HCT116 (cell line): Measurements from ENCODE around the gene GALR2. TPM values are rescaled to one million over a fixed set of nuclear protein-coding genes. Genes with fewer than 3 reads are reported as not detected.

Experiments used
- ATAC-seq: fragments of 200-7000 bp; cut with Tn5 transposase; 2 replicates; pipeline ENCODE4 v1.9.1; 2020; ENCODE audit warnings: mild to moderate bottlenecking, moderate library complexity
- BruUV-seq: library from RNA; stranded (reverse); fragments of 400-500 nt; replicated peaks from 2 replicates; lab custom pipeline; 2021; lab: Mats Ljungman, UMichigan
- CTCF ChIA-PET: fragments of 300-600 bp; sonication (Branson Sonifier 250); formaldehyde crosslinking; loops from one replicate; lab custom pipeline; 2021; ENCODE audit warnings: antibody characterized with exemption; lab: Charles Lee
- POLR2A ChIA-PET: fragments of 300-600, 350-600 bp; sonication (Branson Sonifier 250); formaldehyde crosslinking; loops from one replicate; lab custom pipeline; 2021; ENCODE audit warnings: antibody characterized with exemption; lab: Charles Lee
- RAD21 ChIA-PET, 2 experiments: fragments of 300-600 bp; sonication (Branson Sonifier 250); formaldehyde crosslinking; loops; one replicate each; lab custom pipeline; 2023; ENCODE audit warnings: low total read pairs in 2 of 2; ENCODE audit not compliant: uncharacterized antibody in 2 of 2, unreplicated experiment in 2 of 2, low non-redundant PET in 1 of 2; lab: Charles Lee
- DNase-seq: peaks from one replicate; pipeline ENCODE4 v3.0.0-alpha.2; 2010; ENCODE audit warnings: low read depth, low spot score
- H2AFZ ChIP-seq: fragments of 200-600 bp; shearing (Covaris generic), sonication (generic); 2 replicates; pipeline ENCODE4 v1.6.1; 2017; ENCODE audit warnings: low read depth, mixed run types, mixed read lengths, antibody characterized with exemption, low read length; ENCODE audit not compliant: poor library complexity, severe bottlenecking
- H3K27ac ChIP-seq: 2 replicates; pipeline ENCODE4 v1.5.1; 2012; ENCODE audit warnings: low read depth, low read length
- H3K27me3 ChIP-seq: fragments of 200-600 bp; sonication (generic); 2 replicates; pipeline ENCODE4 v1.6.1; 2016; ENCODE audit warnings: mixed run types, low read length, mixed read lengths; ENCODE audit not compliant: insufficient read depth
- H3K36me3 ChIP-seq, 2 experiments: fragments of 200-500 bp in 1 of 2; fragments of 200-600 bp in 1 of 2; sonication (Bioruptor generic) in 1 of 2; sonication (generic) in 1 of 2; 2 replicates each; pipeline versions ENCODE4 v1.5.1 to v1.6.1; 2014 to 2016; ENCODE audit warnings: low read length in 2 of 2, inconsistent platforms in 1 of 2, mixed read lengths in 1 of 2, mixed run types in 1 of 2; ENCODE audit not compliant: insufficient read depth in 2 of 2, control insufficient read depth in 1 of 2
- H3K4me1 ChIP-seq, 2 experiments: fragments of 200-600 bp in 1 of 2; sonication (generic) in 1 of 2; 2 replicates each; pipeline versions ENCODE4 v1.5.1 to v1.6.1; 2012 to 2017; ENCODE audit warnings: low read length in 2 of 2, inconsistent platforms in 1 of 2, mild to moderate bottlenecking in 1 of 2, mixed read lengths in 1 of 2, mixed run types in 1 of 2, moderate library complexity in 1 of 2; ENCODE audit not compliant: insufficient read depth in 2 of 2, control insufficient read depth in 1 of 2
- H3K4me2 ChIP-seq: fragments of 200-600 bp; sonication (generic); 2 replicates; pipeline ENCODE4 v1.6.1; 2017; ENCODE audit warnings: mixed run types, low read length, mixed read lengths
- H3K4me3 ChIP-seq, 2 experiments: fragments of 200-600 bp in 1 of 2; sonication (generic) in 1 of 2; replicated peaks in 1 of 2; 2 replicates each; pipeline ENCODE4 v1.5.1; 2011 to 2016; ENCODE audit warnings: low read length in 2 of 2, control low read depth in 1 of 2, low read depth in 1 of 2, mild to moderate bottlenecking in 1 of 2, mixed read lengths in 1 of 2, mixed run types in 1 of 2
- H3K79me2 ChIP-seq: fragments of 200-600 bp; sonication (generic); 2 replicates; pipeline ENCODE4 v1.6.1; 2017; ENCODE audit warnings: mild to moderate bottlenecking, mixed run types, low read length, moderate library complexity, mixed read lengths; ENCODE audit not compliant: insufficient read depth
- H3K9ac ChIP-seq: fragments of 200-600 bp; sonication (generic); 2 replicates; pipeline ENCODE4 v1.6.1; 2016; ENCODE audit warnings: low read length, mixed read lengths
- H3K9me2 ChIP-seq: fragments of 200-600 bp; sonication (generic), shearing (Covaris generic); 2 replicates; pipeline ENCODE4 v1.6.1; 2017; ENCODE audit warnings: mixed run types, mild to moderate bottlenecking, moderate library complexity; ENCODE audit not compliant: insufficient read depth
- H3K9me3 ChIP-seq, 2 experiments: fragments of 200-500 bp in 1 of 2; fragments of 200-600 bp in 1 of 2; sonication (Bioruptor generic) in 1 of 2; sonication (generic) in 1 of 2; 2 replicates each; pipeline ENCODE4 v1.6.1; 2014 to 2017; ENCODE audit warnings: low read length in 2 of 2, mixed read lengths in 2 of 2, inconsistent platforms in 1 of 2, low read depth in 1 of 2, mild to moderate bottlenecking in 1 of 2, mixed run types in 1 of 2, moderate library complexity in 1 of 2; ENCODE audit not compliant: control insufficient read depth in 1 of 2, insufficient read depth in 1 of 2
- H4K20me1 ChIP-seq: fragments of 200-600 bp; sonication (generic), shearing (Covaris generic); 2 replicates; pipeline ENCODE4 v1.6.1; 2017; ENCODE audit warnings: mixed run types, mild to moderate bottlenecking, moderate library complexity; ENCODE audit not compliant: insufficient read depth
- ATF3 ChIP-seq: IDR thresholded peaks from 2 replicates; pipeline ENCODE4 v1.6.1; 2012
- CTCF ChIP-seq, 3 experiments: fragments of 200-600 bp in 1 of 3; sonication (generic) in 1 of 3; IDR thresholded peaks in 2 of 3; conservative IDR thresholded peaks in 1 of 3; 2 replicates each; pipeline ENCODE4 v1.5.1; 2012 to 2017; ENCODE audit warnings: low read depth in 2 of 3, low read length in 2 of 3, antibody characterized with exemption in 1 of 3, borderline replicate concordance in 1 of 3, control low read depth in 1 of 3, mild to moderate bottlenecking in 1 of 3, mixed read lengths in 1 of 3, mixed run types in 1 of 3, moderate library complexity in 1 of 3; ENCODE audit not compliant: insufficient read depth in 1 of 3
- ELF1 ChIP-seq: IDR thresholded peaks from 2 replicates; pipeline ENCODE4 v1.6.1; 2012; ENCODE audit warnings: low read depth, borderline replicate concordance
- MAX ChIP-seq: IDR thresholded peaks from 2 replicates; pipeline ENCODE4 v1.6.1; 2012
- SP1 ChIP-seq: IDR thresholded peaks from 2 replicates; pipeline ENCODE4 v1.6.1; 2012; ENCODE audit warnings: low read depth
- YY1 ChIP-seq: IDR thresholded peaks from 2 replicates; pipeline ENCODE4 v1.6.1; 2011; ENCODE audit warnings: low read length, low read depth, moderate library complexity, mild to moderate bottlenecking; ENCODE audit not compliant: insufficient replicate concordance; ENCODE audit errors: extremely low read depth
- ZBTB33 ChIP-seq: IDR thresholded peaks from 2 replicates; pipeline ENCODE4 v1.6.1; 2011; ENCODE audit warnings: mild to moderate bottlenecking, low read length, moderate library complexity; ENCODE audit not compliant: insufficient replicate concordance; ENCODE audit errors: extremely low read depth
- intact Hi-C: fragments of 100-400 bp; cut with micrococcal nuclease; formaldehyde crosslinking; loops from 2 replicates; pipeline ENCODE4 v1.10.0; 2022
- total RNA-seq: library from RNA; stranded (reverse); gene quantifications from one replicate; pipeline ENCODE4 v1.2.1, GENCODE V29; 2021; ENCODE audit not compliant: unreplicated experiment

Gene GALR2
- total RNA-seq, 1 experiment from 2014 or later = 0.27 TPM

GRCh38 chr17:76123191-76123499 lies 48.6 kb downstream of the GALR2 start:
- intact Hi-C loops = no loop called here
- no peak for DNase-seq

More at GRCh38 chr17:76123191-76123499, 48.6 kb downstream of the GALR2 start:
- no peaks in the 10 kb centered on the region for H3K79me2 ChIP-seq
- no peak overlapping the region for H3K9ac ChIP-seq
- CTCF ChIA-PET = interaction anchor here (0.7 to 10.0 kb wide), 6 partner anchors 10 to 157 kb away, joined by 3 to 132 read pairs (median 6); no protein-coding TSS in a partner anchor
- H3K4me1 ChIP-seq = peaks cover 0 to 15% of the 10 kb centered on the region in 2 experiments; a peak in 2 of 4 replicates
- H2AFZ ChIP-seq = no peak overlapping the region
- RAD21 ChIA-PET = interaction anchor here in 1 of 2 experiments (0.7 to 1.0 kb wide), 2 partner anchors 18 to 157 kb away, joined by 4 read pairs; partner anchors contain the start of gene FOXJ1
- H3K27ac ChIP-seq = no peak overlapping the region
- no peaks in the 10 kb centered on the region for H3K9me2 ChIP-seq
- H4K20me1 ChIP-seq = no peaks in the 10 kb centered on the region
- no peaks in the 10 kb centered on the region for H3K36me3 ChIP-seq
- no peaks in the 10 kb centered on the region for H3K27me3 ChIP-seq
- no TSS peak for BruUV-seq
- no peak overlapping the region for H3K4me3 ChIP-seq
- no peak for ATAC-seq
- H3K9me3 ChIP-seq = no peaks in the 10 kb centered on the region
- POLR2A ChIA-PET = no interaction called here
- TF ChIP-seq YY1 (no peak), ZBTB33 (no peak), ATF3 (no peak), SP1 (no peak), ELF1 (no peak), CTCF (IDR thresholded peaks at IDR 0.05 in 2 of 3, conservative IDR thresholded peaks at IDR 0.05 in 1 of 3; ENCODE audit: borderline replicate concordance in 1 of 3, insufficient read depth in 1 of 3, low read depth in 2 of 3, low read length in 2 of 3) (no peak), MAX (no peak)
- no peak overlapping the region for H3K4me2 ChIP-seq
